NCI-H524 treated with DMSO at 0.1 percent for 48 hours (cell line): ENCODE measurements around the gene ZDHHC15.
"Not testable (repeated sequence)": the region's sequence is repeated elsewhere in the genome, so short reads cannot be mapped to it uniquely, and the experiment has no call there.

Experiments
- DNase-seq: peaks from one replicate; lab custom pipeline; 2025; lab: John Stamatoyannopoulos, UW

ZDHHC15 gene

DNA sequence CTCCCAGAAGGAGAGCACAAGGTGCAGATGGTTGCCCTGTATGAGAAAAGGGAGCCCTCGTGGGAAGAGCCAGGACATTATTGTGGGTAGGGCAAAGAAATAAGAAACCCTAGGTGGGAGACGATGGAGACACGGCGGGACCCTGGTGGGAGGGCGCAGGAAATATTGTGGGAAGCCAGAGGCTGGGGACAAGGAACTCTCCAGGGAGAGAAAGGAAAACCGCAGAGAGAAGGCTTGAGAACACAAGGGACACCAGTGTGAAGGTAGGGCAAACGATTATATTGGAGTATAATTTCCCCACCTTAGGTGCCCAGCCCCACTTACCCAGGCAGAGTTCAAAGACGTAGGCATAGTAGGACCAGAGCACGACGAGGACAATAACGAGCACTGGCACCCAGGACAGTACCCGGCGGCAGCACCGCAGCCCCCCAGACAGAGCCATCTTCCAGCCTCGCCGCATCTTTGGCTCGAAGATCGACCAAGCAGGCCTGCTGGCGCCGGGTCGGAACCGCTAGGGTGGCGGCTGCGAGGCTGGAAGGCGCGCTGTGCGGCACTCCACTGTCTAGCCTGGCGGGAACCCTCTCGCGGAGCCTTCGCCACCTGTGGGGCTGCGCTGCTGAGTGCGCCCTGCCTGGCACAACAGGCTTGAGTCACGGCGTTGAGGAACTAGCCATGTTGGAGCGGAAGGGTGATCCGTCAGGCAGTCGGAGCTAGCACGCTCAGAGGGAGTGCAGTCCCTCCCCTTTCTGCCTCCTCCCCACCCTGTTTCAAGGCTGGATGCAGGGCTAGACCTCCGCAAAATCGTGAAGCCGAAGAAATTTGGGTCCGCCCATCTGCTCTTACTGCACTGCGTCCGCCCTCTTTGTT, at the start of gene ZDHHC15:
TSS of gene ZDHHC15 (minus strand) at position 473 of the 867 bp plus-strand sequence. CDS start at position 460, 13 bp downstream.
- DNase-seq: peak; percentile 55

- DNase-seq: not testable (repeated sequence)
Measured at GRCh38 chrX:75560544-75560943, 37.7 kb upstream of the ZDHHC15 start.

GRCh38 chrX:75547783-75548182, 24.9 kb upstream of the ZDHHC15 start:
- DNase-seq: no peak

GRCh38 chrX:75546724-75547511, 24.1 kb upstream of the ZDHHC15 start:
- DNase-seq: no peak

DNA sequence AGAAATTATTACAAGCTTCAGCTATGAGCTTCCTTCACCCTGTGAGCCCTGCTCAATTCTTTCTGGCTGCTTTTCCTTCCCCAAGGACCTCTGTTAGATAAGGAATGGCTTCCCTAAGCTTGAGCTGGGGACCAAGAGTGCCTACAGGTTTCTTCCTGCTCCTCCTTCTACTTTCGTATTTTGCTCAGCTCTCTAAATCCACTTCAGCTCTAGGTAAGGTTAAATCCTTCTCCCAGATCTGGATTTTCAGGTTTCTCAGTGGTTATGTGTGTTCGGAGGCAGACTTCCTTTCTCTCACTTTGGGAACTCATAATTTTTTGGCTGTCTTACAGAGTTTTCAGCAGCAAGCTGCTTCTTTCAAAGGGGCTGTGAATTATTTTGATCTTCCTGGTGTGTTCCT, 21.9 kb upstream of the ZDHHC15 start:
- DNase-seq: no peak

- no peak for DNase-seq
Measured at GRCh38 chrX:75483933-75484332, 38.9 kb downstream of the ZDHHC15 start.

DNA sequence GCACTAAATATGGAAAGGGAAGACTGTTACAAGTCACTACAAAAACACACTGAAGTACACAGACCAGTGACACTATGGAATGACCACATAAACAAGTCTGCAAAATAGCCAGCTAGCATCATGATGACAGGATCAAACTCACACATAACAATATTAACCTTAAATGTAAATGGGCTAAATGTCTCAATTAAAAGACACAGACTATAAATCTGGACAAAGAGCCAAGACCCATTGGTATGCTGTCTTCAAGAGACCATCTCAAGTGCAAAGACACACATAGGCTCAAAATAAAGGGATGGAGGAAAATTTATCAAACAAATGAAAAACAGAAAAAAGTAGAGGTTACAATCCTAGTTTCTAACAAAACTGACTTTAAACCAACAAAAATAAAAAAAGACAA, 61.1 kb downstream of the ZDHHC15 start:
- not testable (repeated sequence) for DNase-seq

GRCh38 chrX:75421688-75422230, 101.1 kb downstream of the ZDHHC15 start:
- no peak for DNase-seq

DNA sequence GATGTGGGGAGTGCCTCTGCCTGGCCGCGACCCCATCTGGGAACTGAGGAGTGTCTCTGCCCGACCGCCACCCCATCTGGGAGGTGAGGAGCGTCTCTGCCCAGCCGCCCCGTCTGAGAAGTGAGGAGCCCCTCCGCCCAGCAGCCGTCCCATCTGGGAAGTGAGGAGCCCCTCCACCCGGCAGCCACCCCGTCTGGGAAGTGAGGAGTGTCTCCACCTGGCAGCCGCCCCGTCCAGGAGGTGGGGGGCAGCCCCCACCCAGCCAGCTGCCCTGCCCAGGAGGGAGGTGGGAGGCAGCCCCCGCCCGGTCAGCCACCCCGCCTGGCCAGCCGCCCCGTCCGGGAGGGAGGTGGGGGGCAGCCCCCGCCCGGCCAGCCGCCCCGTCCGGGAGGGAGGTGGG, 115.7 kb downstream of the ZDHHC15 start:
- not testable (repeated sequence) for DNase-seq

GRCh38 chrX:75390470-75390869, 132.4 kb downstream of the ZDHHC15 start:
- DNase-seq: no peak

- DNase-seq: no peak
Measured at GRCh38 chrX:75369721-75370120, 153.1 kb downstream of the ZDHHC15 start.

GRCh38 chrX:75366861-75367260, 156.0 kb downstream of the ZDHHC15 start:
- no peak for DNase-seq

DNA sequence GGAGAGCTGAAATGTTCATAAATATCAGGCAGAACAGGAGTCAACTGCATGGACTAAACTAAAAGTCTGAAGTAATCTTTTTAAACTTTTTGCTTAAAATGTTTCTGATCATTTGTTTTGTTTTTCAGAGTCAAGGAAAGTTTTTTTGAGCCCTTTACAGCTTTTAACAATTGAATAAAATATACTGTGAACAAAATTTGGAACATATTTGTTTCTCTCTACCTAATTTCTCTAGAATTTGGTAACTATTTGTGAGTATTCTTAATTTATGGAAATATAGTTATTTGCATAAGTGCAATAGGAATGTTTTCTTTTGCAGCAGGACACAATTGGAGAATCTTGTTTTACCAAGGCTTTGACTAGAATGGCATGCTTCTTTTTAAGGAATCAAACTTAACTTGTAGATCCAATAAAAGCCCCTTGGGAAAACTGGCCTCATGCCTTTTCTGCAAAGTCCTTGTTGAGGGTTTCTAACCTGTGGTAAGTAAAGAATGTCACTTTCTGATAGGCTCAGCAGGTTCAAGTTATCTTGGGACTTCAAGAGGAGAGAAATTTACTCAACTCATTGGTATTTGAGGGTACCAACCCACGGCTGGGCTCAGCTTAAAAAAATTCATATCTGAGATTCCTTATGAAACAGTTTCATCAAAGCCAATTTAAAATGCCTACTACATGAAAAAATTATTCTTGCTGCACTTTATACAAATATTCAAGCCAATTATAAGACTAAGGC, 157.4 kb downstream of the ZDHHC15 start:
- DNase-seq: no peak

DNA sequence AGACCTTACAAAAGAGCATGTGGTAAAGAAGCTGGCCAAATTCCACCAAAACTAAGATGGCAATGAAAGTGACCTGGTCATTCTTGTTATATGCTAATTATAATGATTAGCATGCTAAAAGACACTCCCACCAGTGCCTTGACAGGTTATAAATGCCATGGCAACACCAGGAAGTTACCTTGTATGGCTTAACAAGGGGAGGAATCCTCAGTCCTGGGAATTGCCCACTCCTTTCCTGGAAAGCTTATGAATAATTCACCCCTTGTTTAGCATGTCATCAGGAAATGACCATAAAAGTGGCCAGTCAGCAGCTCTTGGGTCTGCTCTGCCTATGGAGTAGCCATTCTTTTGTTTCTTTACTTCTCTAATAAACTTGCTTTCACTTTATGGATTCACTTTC, 161.0 kb downstream of the ZDHHC15 start:
- DNase-seq: no peak

DNA sequence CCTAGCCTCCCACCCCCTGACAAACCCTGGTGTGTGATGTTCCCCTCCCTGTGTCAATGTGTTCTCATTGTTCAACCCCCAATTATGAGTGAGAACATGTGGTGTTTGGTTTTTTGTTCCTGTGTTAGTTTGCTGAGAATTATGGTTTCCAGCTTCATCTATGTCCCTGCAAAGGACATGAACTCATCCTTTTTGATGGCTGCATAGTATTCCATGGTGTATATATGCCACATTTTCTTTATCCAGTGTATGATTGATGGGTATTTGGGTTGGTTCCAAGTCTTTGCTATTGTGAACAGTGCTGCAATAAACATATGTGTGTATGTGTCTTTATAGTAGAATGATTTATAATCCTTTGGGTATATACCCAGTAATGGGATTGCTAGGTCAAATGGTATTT, 174.2 kb downstream of the ZDHHC15 start:
- not testable (repeated sequence) for DNase-seq

- no peak for DNase-seq
Measured at GRCh38 chrX:75337525-75337924, 185.3 kb downstream of the ZDHHC15 start.

DNA sequence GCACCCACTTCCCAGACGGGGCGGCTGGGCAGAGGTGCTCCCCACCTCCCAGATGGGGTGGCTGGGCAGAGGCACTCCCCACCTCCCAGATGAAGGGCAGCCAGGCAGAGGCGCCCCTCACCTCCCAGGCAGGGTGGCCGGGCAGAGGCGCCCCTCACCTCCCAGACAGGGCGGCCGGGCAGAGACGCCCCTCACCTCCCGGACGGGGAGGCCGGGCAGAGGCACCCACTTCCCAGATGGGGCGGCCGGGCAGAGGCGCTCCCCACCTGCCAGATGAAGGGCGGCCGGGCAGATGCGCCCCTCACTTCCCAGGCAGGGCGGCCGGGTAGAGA, 187.7 kb downstream of the ZDHHC15 start:
- no peak for DNase-seq

- not testable (repeated sequence) for DNase-seq
Measured at GRCh38 chrX:75334407-75335126, 188.3 kb downstream of the ZDHHC15 start.

GRCh38 chrX:75327607-75328006, 195.2 kb downstream of the ZDHHC15 start:
- DNase-seq: peak; percentile 77
